ENCODE measurements around the gene GNB1L.

Gene GNB1L, protein sequence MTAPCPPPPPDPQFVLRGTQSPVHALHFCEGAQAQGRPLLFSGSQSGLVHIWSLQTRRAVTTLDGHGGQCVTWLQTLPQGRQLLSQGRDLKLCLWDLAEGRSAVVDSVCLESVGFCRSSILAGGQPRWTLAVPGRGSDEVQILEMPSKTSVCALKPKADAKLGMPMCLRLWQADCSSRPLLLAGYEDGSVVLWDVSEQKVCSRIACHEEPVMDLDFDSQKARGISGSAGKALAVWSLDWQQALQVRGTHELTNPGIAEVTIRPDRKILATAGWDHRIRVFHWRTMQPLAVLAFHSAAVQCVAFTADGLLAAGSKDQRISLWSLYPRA

DNA sequence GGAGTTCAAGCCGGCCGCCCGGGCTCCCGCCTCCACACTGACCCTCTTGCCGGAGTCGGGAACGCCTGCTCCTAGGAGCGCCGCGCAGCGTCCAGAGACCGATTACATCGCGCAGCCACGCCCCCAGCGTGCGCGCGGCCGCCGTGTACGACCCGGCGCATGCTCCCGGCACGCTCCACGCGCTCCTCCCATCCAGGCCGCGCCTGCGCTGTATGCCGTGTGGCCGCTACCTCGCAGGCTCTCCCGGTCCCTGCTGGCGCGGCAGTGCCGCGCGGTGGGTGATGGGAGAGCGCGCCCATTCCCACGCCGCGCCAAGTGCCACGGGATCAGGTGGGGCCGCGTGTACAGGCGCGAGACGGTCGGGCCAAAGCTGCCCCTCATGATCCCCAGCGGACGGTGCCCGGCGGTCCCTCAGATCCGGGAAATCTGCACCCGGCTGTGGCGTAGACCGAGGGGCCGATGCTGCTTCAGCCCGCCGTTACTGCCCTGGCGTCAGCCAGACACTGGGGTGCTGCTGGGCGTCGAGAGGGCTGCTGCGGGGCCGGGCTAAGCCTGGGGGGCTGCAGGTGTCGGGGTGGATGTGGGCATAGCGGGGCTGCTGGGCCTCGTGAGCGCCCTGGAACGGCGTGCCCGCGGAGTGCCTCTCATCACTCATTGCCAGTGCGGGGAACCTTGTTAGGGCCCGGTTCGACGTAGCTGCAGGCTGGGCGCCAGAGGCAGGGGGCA is at the start of gene GNB1L, which contains the start of gene RTL10:
Gene GNB1L (minus strand): TSS at position 97 of the 726 bp plus-strand sequence. CDS start 33,519 bp downstream, outside the sequence.
Gene RTL10 (minus strand): TSS at position 97 of the 726 bp plus-strand sequence. CDS start 2,613 bp downstream, outside the sequence.
- DNase-seq: peak; percentile 98

DNA sequence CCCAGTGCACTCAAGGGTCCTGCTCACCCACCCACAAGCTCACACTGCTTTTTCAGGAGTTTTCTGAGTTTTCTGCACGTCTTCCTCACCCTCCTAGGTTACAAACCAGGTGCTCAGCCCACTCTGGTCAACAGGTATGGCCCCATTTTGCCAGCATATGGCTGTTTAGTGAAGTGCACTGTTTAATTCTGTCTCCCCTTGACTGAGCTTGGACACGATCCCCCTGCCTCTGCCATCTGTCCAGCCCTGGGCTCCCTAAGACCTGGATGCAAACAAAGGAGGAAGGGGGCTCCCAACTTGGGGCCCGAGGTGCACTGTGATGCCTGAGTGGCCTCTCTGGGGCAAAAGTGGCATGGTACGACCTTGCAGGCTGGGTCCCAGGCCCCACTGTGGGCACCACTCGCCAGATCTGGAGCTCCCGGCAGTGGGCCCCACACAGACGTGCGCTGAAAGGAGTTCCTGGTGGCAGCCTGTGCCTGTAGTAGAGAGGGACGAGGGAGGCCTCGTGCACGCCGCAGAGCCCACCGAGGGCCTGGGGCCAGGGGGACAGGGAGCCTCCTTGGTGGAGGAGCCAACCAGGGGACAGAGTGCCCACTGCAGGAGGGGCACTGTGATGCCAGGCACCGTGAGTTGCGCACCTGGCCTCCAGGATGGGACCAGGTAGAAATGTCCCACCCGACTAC is 49.6 kb upstream of the GNB1L start:
- DNase-seq: no peak

DNA sequence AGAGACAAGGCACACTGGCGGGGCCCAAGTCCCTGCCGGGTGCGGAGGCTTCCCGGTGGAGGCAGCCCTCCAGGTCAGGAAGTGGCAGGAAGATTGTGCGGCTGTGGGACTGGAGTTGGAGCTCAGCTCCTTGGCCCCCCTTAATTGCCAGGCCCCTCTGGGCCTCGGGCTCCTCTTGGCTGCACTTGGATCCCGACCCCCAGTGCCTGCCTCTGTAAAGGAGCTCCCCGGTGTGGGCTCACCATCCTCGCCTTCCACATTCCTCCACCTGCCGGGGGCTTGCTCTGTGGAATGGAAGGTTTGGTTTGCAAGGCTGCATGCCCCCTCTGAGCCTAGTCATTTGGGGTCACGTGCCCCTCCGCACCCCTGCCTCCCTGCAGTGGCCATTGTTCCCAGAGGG is 48.8 kb upstream of the GNB1L start:
- no peak for DNase-seq

GRCh38 chr22:19903031-19903430 is 48.4 kb upstream of the GNB1L start:
- no peak for DNase-seq

- no peak for DNase-seq
These were observed 47.6 kb upstream of the GNB1L start for GRCh38 chr22:19902245-19902715.

- no peak for DNase-seq
These were observed 47.0 kb upstream of the GNB1L start for GRCh38 chr22:19901577-19902244.

DNA sequence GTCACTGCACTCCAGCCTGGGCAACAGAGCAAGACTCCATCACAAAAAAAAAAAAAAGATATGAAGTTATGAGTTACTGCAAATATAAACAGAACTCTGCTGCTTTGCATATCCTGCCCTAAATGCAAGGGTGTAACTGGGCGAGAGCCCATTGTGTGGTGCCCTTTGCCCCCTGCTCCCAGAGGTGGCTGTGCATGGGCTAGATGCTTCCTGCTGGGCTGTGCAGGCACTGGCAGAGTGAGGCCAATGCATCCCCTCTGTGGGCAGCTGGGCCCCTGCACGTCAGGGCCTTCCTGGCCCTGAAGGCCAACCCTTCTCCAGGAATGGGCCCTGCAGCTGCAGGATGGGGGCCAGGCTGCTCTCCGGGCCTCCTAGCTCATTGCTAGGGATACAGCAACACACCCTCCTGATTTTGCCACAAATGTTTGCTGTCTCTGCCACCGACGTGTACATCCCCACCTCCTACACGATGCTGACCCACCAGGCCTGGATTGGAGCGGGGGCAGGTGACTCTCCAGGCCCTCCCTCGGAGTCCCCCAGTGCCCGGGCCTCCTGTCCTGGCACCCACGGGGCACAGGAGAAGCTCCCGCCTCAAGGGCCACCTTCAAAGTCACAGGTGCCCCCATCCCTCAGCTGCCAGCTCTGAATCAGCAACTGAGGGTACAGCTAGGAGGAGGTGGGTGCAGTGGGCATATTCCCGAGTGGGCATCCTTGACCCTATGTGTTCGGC is 46.2 kb upstream of the GNB1L start:
- DNase-seq: no peak

GRCh38 chr22:19898831-19899567 is 44.3 kb upstream of the GNB1L start:
- no peak for DNase-seq

DNA sequence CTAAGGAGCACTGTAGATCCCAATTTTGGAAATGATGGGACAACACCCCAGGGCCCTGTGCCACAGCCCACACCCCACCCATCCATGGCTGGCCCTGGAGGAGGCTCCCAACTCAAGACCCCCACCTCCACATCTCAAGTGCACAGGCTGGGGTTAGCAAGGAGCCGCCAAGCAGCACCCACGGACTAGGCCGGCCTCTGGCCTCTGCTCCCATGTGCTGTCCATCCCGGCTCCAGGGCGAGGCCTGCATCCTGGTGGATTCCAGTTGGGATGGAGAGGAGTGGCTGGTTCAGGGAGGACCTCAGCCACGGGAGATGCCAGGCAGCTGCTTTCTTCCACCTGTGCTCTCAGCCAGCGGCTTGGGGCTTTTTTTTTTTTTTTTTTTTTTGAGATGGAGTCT is 43.5 kb upstream of the GNB1L start:
- DNase-seq: no peak

DNA sequence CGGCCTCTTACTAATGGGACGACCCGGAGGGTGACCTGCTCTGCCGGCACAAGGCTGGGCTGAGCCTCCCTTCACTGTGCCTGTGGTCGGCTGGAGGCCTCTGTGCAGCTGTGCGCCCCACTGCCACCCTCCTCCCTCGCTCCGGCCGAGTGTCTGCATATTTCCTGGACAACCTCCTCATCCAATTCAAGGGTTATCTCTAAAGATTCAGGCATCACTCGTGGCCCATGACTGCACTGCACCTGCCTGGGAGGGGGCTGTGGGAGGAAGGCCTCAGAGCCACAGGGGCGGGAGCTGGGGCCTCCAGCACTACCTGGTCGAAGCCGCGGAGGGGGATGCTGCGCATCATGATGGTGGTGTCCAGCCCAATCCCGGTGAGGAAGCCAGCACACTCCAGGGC is 43.1 kb upstream of the GNB1L start:
- DNase-seq: no peak

DNA sequence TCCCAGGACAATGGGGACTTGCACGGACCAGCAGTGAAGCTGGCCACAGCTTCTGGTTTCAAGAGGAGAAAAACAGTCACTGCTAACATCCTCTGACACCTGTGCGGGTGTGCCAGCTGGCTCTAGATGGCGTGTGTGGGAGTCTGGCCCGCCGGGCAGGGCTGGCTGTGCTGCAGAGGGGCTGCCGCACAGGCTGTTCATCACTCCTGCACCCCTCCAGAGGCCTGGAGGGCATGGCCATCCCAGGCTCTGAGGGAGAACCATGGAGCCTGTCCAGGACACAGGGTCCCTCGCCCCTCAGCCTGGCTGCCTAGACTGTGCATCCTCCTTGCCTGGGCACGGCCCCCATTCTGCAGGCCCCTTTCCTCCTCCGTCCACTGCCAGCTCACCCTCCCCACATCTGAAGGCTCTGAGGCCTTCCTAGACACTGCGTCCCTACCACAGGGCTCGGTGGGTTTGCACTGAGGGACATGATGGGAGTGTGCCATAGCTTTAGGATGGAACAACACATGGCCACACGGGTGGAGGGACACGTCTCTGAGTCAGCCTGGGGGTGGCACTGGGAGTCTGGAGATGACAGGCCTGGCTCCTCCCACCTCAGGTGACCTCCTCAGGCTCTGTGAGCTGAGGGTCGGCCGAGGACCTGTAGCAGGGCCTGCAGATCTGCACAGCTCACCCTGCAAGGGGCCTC is 42.1 kb upstream of the GNB1L start:
- peak; percentile 73 for DNase-seq

- peak; percentile 45 for DNase-seq
These were observed 40.6 kb upstream of the GNB1L start for GRCh38 chr22:19895160-19895849.

- DNase-seq: no peak
These were observed 38.7 kb upstream of the GNB1L start for GRCh38 chr22:19893363-19893762.

DNA sequence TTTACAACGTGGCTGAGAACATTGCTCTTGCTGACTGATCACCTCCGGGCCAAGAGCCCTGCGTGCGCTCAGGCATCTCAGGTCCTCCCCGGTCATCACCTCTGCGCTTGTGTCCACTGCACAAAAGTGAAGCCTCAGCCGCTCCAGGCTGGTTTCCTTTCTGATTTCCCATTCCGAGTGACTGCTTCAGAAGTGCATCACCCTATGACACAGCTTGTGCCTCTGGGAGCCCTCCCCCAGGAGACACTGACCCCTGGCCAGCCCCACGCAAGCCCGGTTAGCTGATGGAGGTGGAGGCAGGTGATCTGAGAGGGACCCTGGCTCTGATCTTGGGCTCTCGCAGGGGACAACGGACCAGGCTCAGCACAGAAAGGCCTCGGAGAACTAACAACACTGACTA is 38.3 kb upstream of the GNB1L start:
- DNase-seq: no peak

DNA sequence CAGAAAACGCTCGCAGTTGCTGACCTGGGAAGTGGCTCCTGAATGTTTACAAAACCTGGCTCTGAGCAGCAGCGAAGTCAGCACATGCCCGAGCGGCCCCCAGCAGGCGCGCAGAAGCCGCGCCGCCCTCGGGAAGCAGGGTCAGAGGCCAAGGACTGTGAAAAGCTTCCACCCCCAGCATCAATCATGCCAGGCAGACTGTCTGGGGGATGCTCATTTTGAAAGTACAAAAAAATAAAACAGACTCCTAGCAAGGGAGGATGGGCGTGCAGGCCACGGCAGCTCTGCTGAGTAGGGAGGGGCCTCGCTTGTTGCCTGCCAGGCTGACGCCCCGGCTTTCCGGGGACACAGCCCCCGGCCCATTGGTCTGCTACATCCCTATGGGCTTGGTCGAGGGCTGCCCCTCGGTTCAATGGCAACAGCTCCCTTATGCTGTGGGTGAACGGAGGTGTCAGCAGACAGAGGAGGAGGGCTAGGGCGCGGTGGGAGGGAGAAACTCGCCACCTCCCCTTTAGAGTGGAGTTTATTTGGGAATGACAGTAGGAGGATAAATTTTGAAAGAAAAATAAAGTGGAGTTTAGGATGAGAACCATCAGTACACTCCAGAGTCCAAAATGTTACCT is 37.7 kb upstream of the GNB1L start:
- peak; percentile 83 for DNase-seq

DNA sequence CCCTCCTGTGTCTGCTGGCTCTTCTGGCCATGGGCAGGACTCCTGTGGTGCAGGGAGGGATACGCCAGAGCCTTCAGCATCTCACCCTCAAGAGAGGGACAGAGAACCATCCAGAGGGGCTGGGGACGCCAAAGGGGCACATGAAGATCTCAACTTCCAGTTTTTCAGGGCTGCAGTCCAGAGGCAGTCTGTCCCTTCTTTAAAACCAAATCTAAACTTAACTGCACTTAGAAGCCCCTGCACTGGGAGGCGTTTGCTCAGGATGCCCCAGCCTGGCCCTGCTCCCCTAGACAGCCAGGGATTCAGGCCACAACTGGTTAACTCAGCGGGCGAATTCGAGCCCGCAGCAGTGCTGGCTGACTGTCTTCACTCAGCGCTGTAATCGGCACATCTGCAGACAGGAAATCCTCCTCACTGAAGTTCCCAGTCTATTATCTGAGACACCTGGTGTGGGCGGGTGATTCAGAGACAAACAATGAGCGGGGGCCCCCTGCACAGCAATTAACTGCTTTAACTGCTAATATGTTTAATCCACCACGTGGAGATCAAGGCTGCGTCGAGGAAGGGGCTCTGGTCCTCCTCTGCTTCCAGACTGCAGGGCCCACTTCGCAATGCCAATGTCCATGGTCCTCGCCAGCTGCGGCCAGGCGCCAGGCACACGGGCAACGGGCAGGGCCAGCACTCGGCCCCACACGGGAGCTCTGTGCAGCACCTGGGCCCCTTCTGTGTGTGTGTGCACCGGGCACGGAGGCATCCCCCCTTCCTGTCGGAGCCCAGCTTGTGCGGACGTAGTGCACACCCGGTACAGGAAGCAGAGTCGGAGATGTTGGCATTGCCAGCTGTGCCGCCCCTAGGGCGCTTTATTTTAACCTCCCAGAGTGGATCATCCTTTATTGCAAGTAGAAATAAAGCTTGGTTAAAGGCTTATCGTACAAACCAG is 36.9 kb upstream of the GNB1L start:
- peak; percentile 91 for DNase-seq

- DNase-seq: peak; percentile 33
These were observed 36.0 kb upstream of the GNB1L start for GRCh38 chr22:19890502-19891316.

GRCh38 chr22:19889951-19890350 is 35.3 kb upstream of the GNB1L start:
- DNase-seq: peak; percentile 73

Data from CD4-positive, alpha-beta T cell treated with Interleukin-6 for 4 hours (primary cell).